Left colon (tissue), 2 donors: ENCODE data around the gene NPAS4. TPM values are rescaled to one million over a fixed set of nuclear protein-coding genes. Genes with fewer than 3 reads are reported as not detected.

Source experiments
- ATAC-seq: fragments of 200-7000 bp; cut with Tn5 transposase; one replicate; pipeline ENCODE4 v1.9.1; 2020; ENCODE audit warnings: mild to moderate bottlenecking, moderate library complexity
- DNase-seq, 2 donors: peaks; one replicate each; pipeline ENCODE4 v3.0.0-alpha.2; 2020
- intact Hi-C, 2 donors: fragments of 100-400 bp; cut with DNase I in 1 of 2; cut with micrococcal nuclease in 1 of 2; formaldehyde crosslinking; loops; one replicate each; pipeline versions ENCODE4 v1.11.2 to v1.14.0; 2022; cut with DNase I, micrococcal nuclease
- total RNA-seq, 2 donors: library from RNA; stranded (reverse); fragmentation: NEBNext Ultra II Directional; extraction: Animal tissue kit (Norgen Biotek cat#: 25700); gene quantifications; one replicate each; pipeline ENCODE4 v1.2.1, GENCODE V29; 2021
- donor health status: DM: no; HTN: no; CAD: no.
- donor health status: DM: yes; HTN: yes; CAD: no.

The NPAS4 gene
- total RNA-seq, 2 donors from 2014 or later: 0.39 TPM; not detected in 1

DNA sequence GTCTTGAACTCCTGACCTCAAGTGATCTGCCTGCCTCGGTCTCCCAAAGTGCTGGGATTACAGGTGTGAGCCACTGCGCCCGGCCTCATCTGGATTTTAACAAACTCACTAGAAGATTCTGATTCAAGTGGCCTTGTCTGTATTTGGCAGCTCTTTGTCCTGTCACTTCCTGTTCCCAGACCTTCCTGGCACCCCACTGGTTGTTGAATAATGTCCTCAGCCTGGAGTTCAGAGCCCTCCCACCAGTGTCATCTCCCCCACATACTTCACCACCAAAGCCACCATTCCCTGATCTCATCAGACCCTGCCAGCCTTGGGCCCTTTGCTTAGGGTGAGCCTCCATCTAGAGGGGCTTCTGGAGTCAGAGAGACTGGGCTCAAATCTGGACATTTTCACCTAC, 49.2 kb downstream of the NPAS4 start:
- ATAC-seq (no peak), DNase-seq (no peak)
- intact Hi-C loops: no loop called here

DNA sequence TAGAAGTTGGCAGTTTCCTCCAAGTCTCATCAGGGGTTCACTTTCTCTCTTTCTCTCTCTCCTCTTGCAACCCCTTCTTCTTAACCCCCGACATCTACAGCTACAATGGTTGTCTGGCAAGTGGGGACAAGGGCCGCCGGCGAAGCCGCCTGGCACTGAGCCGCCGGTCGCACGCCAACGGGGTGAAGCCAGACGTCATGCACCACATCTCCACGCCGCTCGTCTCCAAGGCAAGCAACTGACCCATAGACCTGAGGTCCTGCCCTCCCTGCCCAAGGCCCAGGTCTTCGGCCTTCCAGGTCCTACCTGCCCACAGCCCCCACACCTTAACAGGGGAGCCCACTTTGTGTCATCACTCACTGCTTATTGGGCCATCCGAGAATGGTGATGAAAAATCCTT, 50.3 kb downstream of the NPAS4 start:
- DNase-seq (no peak), ATAC-seq (no peak)
- intact Hi-C loops: no loop called here

DNA sequence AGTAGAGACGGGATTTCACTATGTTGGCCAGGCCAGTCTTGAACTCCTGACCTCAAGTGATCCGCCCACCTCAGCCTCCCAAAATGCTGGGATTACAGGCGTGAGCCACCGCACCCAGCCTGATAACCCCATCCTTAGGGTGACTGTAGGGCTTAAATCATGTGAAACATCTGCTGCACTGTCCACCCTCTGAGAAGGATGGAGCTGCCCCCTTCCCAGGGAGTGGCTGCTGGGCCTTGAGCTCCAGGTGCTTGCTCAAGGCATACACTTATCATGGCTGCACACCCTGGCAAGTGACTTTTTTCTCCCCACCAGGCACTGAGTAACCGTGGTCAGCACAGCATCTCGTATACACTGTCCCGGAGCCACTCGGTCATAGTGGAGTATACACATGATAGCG, 51.2 kb downstream of the NPAS4 start:
- DNase-seq: no peak
- intact Hi-C loops: no loop called here
- no peak for ATAC-seq

DNA sequence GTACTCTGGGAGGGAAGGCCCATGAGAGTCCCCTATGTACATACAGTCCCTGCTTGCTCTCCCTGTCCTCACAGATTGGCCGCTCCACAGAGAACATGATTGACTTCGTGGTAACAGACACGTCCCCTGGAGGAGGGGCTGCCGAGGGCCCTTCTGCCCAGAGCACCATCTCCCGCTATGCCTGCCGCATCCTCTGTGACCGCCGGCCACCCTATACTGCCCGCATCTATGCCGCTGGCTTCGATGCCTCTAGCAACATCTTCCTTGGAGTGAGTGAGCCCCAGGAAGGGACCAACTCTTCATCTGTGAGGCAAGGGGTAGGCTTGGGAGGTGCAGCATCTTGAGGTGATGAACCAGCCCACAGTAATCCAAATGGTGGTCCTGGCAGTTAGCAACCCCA, 52.3 kb downstream of the NPAS4 start:
- DNase-seq (no peak), ATAC-seq (no peak)
- intact Hi-C loops: no loop called here

GRCh38 chr11:66473608-66474515, 53.0 kb downstream of the NPAS4 start:
- intact Hi-C loops: no loop called here
- ATAC-seq (no peak), DNase-seq (no peak)

- intact Hi-C loops: no loop called here
Measured at GRCh38 chr11:66475349-66476172, 54.7 kb downstream of the NPAS4 start.

More at GRCh38 chr11:66475349-66476172, 54.7 kb downstream of the NPAS4 start:
- DNase-seq (no peak), ATAC-seq (no peak)

Other genes with a start within 250 kb of the NPAS4 start
- gene KLC2, start 163.3 kb upstream of the NPAS4 start, total RNA-seq: 10 to 100 TPM; 17.3 to 23.4 TPM
- gene RAB1B, start 152.4 kb upstream of the NPAS4 start, total RNA-seq: 100 to 1,000 TPM; 208 to 210 TPM
- gene CNIH2, start 142.9 kb upstream of the NPAS4 start, total RNA-seq: 1 to 10 TPM; 1.1 to 1.2 TPM
- gene YIF1A, start 131.9 kb upstream of the NPAS4 start, total RNA-seq: 100 to 1,000 TPM in 1 of 2 donors, 10 to 100 TPM in 1; 87.8 to 101 TPM
- under 1 TPM; 0.14 to 0.18 TPM for gene TMEM151A, start 129.1 kb upstream of the NPAS4 start, total RNA-seq
- 10 to 100 TPM in 1 of 2 donors, 1 to 10 TPM in 1; 4.5 to 13.7 TPM for gene CD248, start 104.0 kb upstream of the NPAS4 start, total RNA-seq
- gene RIN1, start 84.6 kb upstream of the NPAS4 start, total RNA-seq: 10 to 100 TPM; 10.3 to 10.6 TPM
- 10 to 100 TPM; 42.5 to 46.3 TPM for gene BRMS1, start 75.9 kb upstream of the NPAS4 start, total RNA-seq
- 10 to 100 TPM; 13.1 to 17.1 TPM for gene B4GAT1, start 73.4 kb upstream of the NPAS4 start, total RNA-seq
- 10 to 100 TPM; 16.3 to 31.1 TPM for gene SLC29A2, start 49.3 kb upstream of the NPAS4 start, total RNA-seq
- 10 to 100 TPM; 46.9 to 59.4 TPM for gene MRPL11, start 17.8 kb downstream of the NPAS4 start, total RNA-seq
- 1 to 10 TPM; 4.7 to 5.2 TPM for gene PELI3, start 45.9 kb downstream of the NPAS4 start, total RNA-seq
- gene DPP3, start 59.4 kb downstream of the NPAS4 start, total RNA-seq: 10 to 100 TPM; 75.0 to 91.4 TPM
- gene BBS1, start 89.6 kb downstream of the NPAS4 start, total RNA-seq: 10 to 100 TPM; 29.8 to 34.8 TPM
- 10 to 100 TPM in 1 of 2 donors, 1 to 10 TPM in 1; 9.9 to 11.7 TPM for gene ZDHHC24, start 125.0 kb downstream of the NPAS4 start, total RNA-seq
- not detected for gene ACTN3, start 125.9 kb downstream of the NPAS4 start, total RNA-seq
- gene CTSF, start 147.6 kb downstream of the NPAS4 start, total RNA-seq: 10 to 100 TPM in 1 of 2 donors, 1 to 10 TPM in 1; 5.6 to 20.4 TPM
- under 1 TPM; 0.22 to 0.46 TPM for gene CCDC87, start 172.0 kb downstream of the NPAS4 start, total RNA-seq
- 10 to 100 TPM; 38.5 to 38.6 TPM for gene CCS, start 172.2 kb downstream of the NPAS4 start, total RNA-seq
- 10 to 100 TPM; 45.3 to 48.9 TPM for gene RBM14, start 195.6 kb downstream of the NPAS4 start, total RNA-seq
- 10 to 100 TPM; 90.7 to 92.9 TPM for gene RBM4, start 217.7 kb downstream of the NPAS4 start, total RNA-seq